GM23338 (cell line): ENCODE results near the gene SLC25A48. TPM values are rescaled to one million over a fixed set of nuclear protein-coding genes. Genes with fewer than 3 reads are reported as not detected.

Experiments used
- ATAC-seq: fragments of 200-7000 bp; cut with Tn5 transposase; 3 replicates; pipeline ENCODE4 v1.9.1; 2020
- DNase-seq: peaks from one replicate; pipeline ENCODE4 v3.0.0-alpha.2; 2015; ENCODE audit warnings: low spot score
- H2AFZ ChIP-seq: fragments of 200-600 bp; sonication (generic); 2 replicates; pipeline ENCODE4 v1.8.0; 2016; ENCODE audit warnings: antibody characterized with exemption, mild to moderate bottlenecking, moderate library complexity
- H3F3A ChIP-seq: fragments of 200-600 bp; sonication (generic); replicated peaks from 2 replicates; pipeline ENCODE4 v1.8.0; 2017; ENCODE audit warnings: antibody characterized with exemption, mixed run types, low read depth
- H3K27ac ChIP-seq: fragments of 200-600 bp; sonication (generic); 2 replicates; pipeline ENCODE4 v1.6.1; 2016; ENCODE audit warnings: low read depth
- H3K27me3 ChIP-seq: fragments of 200-600 bp; sonication (generic); 2 replicates; pipeline ENCODE4 v1.8.0; 2016; ENCODE audit warnings: mild to moderate bottlenecking, mixed run types, moderate library complexity; ENCODE audit not compliant: insufficient read depth
- H3K36me3 ChIP-seq: fragments of 200-600 bp; sonication (generic); 2 replicates; pipeline ENCODE4 v1.8.0; 2016; ENCODE audit warnings: mild to moderate bottlenecking; ENCODE audit not compliant: insufficient read depth
- H3K4me1 ChIP-seq: fragments of 200-600 bp; sonication (generic); 2 replicates; pipeline ENCODE4 v1.8.0; 2016; ENCODE audit warnings: mild to moderate bottlenecking, moderate library complexity; ENCODE audit not compliant: insufficient read depth
- H3K4me2 ChIP-seq: fragments of 200-600 bp; sonication (generic); 2 replicates; pipeline ENCODE4 v1.7.1; 2017; ENCODE audit warnings: mixed run types
- H3K4me3 ChIP-seq: fragments of 200-600 bp; sonication (generic); 2 replicates; pipeline ENCODE4 v1.6.1; 2016; ENCODE audit warnings: mixed run types
- H3K79me2 ChIP-seq: fragments of 200-600 bp; sonication (generic); replicated peaks from 2 replicates; pipeline ENCODE4 v1.8.0; 2017; ENCODE audit warnings: mild to moderate bottlenecking; ENCODE audit not compliant: insufficient read depth
- H3K9me2 ChIP-seq: fragments of 200-600 bp; sonication (generic); 2 replicates; pipeline ENCODE4 v1.8.0; 2017; ENCODE audit not compliant: insufficient read depth
- H4K20me1 ChIP-seq: fragments of 200-600 bp; sonication (generic); replicated peaks from 2 replicates; pipeline ENCODE4 v1.8.0; 2017; ENCODE audit warnings: mild to moderate bottlenecking; ENCODE audit not compliant: insufficient read depth
- H3K27ac Mint-ChIP-seq: 2 replicates; pipeline ENCODE4 v1.8.0; 2020; ENCODE audit warnings: inconsistent platforms, mild to moderate bottlenecking, moderate library complexity, mixed read lengths
- H3K27me3 Mint-ChIP-seq: 3 replicates; pipeline ENCODE4 v1.8.0; 2022; ENCODE audit warnings: low read depth, mild to moderate bottlenecking, moderate library complexity, mixed read lengths, inconsistent platforms; ENCODE audit not compliant: insufficient read depth, poor library complexity
- H3K36me3 Mint-ChIP-seq: 3 replicates; pipeline ENCODE4 v1.8.0; 2021; ENCODE audit warnings: low read depth, mild to moderate bottlenecking, inconsistent platforms, moderate library complexity, mixed read lengths
- H3K4me1 Mint-ChIP-seq: 3 replicates; pipeline ENCODE4 v1.8.0; 2020; ENCODE audit warnings: mild to moderate bottlenecking, inconsistent platforms, mixed read lengths
- H3K4me3 Mint-ChIP-seq: 3 replicates; pipeline ENCODE4 v1.8.0; 2021; ENCODE audit warnings: moderate library complexity, mild to moderate bottlenecking, inconsistent platforms, mixed read lengths
- H3K9me3 Mint-ChIP-seq: 3 replicates; pipeline ENCODE4 v1.8.0; 2020; ENCODE audit warnings: moderate library complexity, mild to moderate bottlenecking, inconsistent platforms, mixed read lengths
- CREB1 ChIP-seq: fragments of 250-450 bp; sonication (Bioruptor Pico); IDR thresholded peaks from 2 replicates; pipeline ENCODE4 v1.5.0; 2020; ENCODE audit warnings: low read depth, mild to moderate bottlenecking, moderate library complexity
- EZH2phosphoT487 ChIP-seq: fragments of 200-600 bp; sonication (generic); IDR thresholded peaks from one replicate; pipeline ENCODE4 v1.8.1; 2018; ENCODE audit warnings: antibody characterized with exemption; ENCODE audit not compliant: unreplicated experiment
- POLR2AphosphoS5 ChIP-seq: IDR thresholded peaks from 2 replicates; pipeline ENCODE4 v1.6.1; 2016; ENCODE audit warnings: antibody characterized with exemption, low read depth
- ZNF114 ChIP-seq: fragments of 250-450 bp; sonication (Bioruptor Pico); IDR thresholded peaks from 2 replicates; pipeline ENCODE4 v1.5.0; 2020; ENCODE audit warnings: mild to moderate bottlenecking, moderate library complexity
- ZNF331 ChIP-seq: fragments of 250-450 bp; sonication (Bioruptor Pico); IDR thresholded peaks from 2 replicates; pipeline ENCODE4 v1.5.0; 2020; ENCODE audit warnings: low read depth, mild to moderate bottlenecking, moderate library complexity
- polyA plus RNA-seq: library from polyadenylated mRNA; unstranded; fragments of >200 nt; fragmentation: Nextera tagmentation; extraction: Ambion mirVana; gene quantifications from 2 replicates; pipeline ENCODE4 v1.2.1, GENCODE V29; 2016
- total RNA-seq: library from RNA; depleted of rRNA; stranded (reverse); fragments of >200 nt; shearing (Covaris generic); gene quantifications from 2 replicates; pipeline ENCODE4 v1.2.3, GENCODE V29; 2014
- TF ChIP-seq, protein P1 (sequence below), 2 experiments: fragments of 200-600 bp in 1 of 2; sonication (generic) in 1 of 2; conservative IDR thresholded peaks; 2 replicates each; pipeline versions ENCODE4 v1.5.1 to v1.6.1; 2016 to 2017; ENCODE audit warnings: antibody characterized with exemption in 2 of 2, low read depth in 2 of 2, mild to moderate bottlenecking in 2 of 2, moderate library complexity in 1 of 2
- TF ChIP-seq, protein P2 (sequence below): IDR thresholded peaks from one replicate; pipeline ENCODE4 v1.6.1; 2018; ENCODE audit warnings: antibody characterized with exemption; ENCODE audit not compliant: unreplicated experiment
- TF ChIP-seq, protein P3 (sequence below): IDR thresholded peaks from 2 replicates; pipeline ENCODE4 v1.6.1; 2016; ENCODE audit warnings: antibody characterized with exemption
- TF ChIP-seq, protein P4 (sequence below): fragments of 250-450 bp; sonication (Bioruptor Pico); IDR thresholded peaks from 2 replicates; pipeline ENCODE4 v1.5.0; 2020; ENCODE audit warnings: mild to moderate bottlenecking, moderate library complexity

Gene SLC25A48
- total and polyA plus RNA-seq, 2 experiments from 2014 or later, result 1.1 to 1.5 TPM

DNA sequence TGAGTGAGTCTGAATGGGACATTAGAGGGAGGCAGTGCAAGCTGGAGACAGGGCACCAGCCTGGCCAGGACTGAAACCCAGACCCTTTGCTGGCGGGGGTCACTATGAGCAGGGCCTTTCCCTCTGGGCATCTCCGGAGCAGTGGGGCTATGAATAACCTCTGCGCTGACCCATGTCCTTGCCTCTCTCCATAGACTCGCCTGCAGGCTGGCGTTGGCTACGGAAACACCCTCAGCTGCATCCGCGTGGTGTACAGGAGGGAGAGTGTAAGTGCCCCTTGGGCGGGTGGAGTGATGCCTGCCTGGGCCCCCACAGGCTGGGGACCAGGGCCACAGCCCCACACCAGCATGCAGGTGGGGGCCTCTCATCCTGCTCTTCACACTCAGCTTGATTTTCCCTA lies 15.8 kb downstream of the SLC25A48 start:
- DNase-seq (no peak), ATAC-seq (no peak)
- Histone ChIP-seq H3K4me2 (no peak overlapping the region), H2AFZ (no peak overlapping the region), H3K27ac (no peak overlapping the region), H3K9me2 (peaks cover 5% of the 10 kb centered on the region; the same call in 1 of the 2 replicates), H3F3A (no peaks in the 10 kb centered on the region), H3K79me2 (no peaks in the 10 kb centered on the region), H3K27me3 (no peaks in the 10 kb centered on the region), H3K4me3 (no peak overlapping the region), H4K20me1 (no peaks in the 10 kb centered on the region), H3K4me1 (no peaks in the 10 kb centered on the region), H3K36me3 (no peaks in the 10 kb centered on the region)
- Mint-ChIP-seq H3K27ac (no peak overlapping the region), H3K4me3 (no peak overlapping the region), H3K4me1 (no peaks in the 10 kb centered on the region; the same call in 2 of the 3 replicates), H3K27me3 (peaks cover 4% of the 10 kb centered on the region), H3K36me3 (no peaks in the 10 kb centered on the region; the same call in 2 of the 3 replicates), H3K9me3 (no peaks in the 10 kb centered on the region)
- TF ChIP-seq, protein P1, sequence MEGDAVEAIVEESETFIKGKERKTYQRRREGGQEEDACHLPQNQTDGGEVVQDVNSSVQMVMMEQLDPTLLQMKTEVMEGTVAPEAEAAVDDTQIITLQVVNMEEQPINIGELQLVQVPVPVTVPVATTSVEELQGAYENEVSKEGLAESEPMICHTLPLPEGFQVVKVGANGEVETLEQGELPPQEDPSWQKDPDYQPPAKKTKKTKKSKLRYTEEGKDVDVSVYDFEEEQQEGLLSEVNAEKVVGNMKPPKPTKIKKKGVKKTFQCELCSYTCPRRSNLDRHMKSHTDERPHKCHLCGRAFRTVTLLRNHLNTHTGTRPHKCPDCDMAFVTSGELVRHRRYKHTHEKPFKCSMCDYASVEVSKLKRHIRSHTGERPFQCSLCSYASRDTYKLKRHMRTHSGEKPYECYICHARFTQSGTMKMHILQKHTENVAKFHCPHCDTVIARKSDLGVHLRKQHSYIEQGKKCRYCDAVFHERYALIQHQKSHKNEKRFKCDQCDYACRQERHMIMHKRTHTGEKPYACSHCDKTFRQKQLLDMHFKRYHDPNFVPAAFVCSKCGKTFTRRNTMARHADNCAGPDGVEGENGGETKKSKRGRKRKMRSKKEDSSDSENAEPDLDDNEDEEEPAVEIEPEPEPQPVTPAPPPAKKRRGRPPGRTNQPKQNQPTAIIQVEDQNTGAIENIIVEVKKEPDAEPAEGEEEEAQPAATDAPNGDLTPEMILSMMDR (conservative IDR thresholded peaks at IDR 0.05; ENCODE audit: low read depth in 2 of 2), result no peak
- TF ChIP-seq CREB1 (CRISPR knock-in tag) (no peak), POLR2AphosphoS5 (no peak), ZNF331 (CRISPR knock-in tag) (no peak), ZNF114 (CRISPR knock-in tag) (no peak), EZH2phosphoT487 (no peak)
- TF ChIP-seq, protein P2, sequence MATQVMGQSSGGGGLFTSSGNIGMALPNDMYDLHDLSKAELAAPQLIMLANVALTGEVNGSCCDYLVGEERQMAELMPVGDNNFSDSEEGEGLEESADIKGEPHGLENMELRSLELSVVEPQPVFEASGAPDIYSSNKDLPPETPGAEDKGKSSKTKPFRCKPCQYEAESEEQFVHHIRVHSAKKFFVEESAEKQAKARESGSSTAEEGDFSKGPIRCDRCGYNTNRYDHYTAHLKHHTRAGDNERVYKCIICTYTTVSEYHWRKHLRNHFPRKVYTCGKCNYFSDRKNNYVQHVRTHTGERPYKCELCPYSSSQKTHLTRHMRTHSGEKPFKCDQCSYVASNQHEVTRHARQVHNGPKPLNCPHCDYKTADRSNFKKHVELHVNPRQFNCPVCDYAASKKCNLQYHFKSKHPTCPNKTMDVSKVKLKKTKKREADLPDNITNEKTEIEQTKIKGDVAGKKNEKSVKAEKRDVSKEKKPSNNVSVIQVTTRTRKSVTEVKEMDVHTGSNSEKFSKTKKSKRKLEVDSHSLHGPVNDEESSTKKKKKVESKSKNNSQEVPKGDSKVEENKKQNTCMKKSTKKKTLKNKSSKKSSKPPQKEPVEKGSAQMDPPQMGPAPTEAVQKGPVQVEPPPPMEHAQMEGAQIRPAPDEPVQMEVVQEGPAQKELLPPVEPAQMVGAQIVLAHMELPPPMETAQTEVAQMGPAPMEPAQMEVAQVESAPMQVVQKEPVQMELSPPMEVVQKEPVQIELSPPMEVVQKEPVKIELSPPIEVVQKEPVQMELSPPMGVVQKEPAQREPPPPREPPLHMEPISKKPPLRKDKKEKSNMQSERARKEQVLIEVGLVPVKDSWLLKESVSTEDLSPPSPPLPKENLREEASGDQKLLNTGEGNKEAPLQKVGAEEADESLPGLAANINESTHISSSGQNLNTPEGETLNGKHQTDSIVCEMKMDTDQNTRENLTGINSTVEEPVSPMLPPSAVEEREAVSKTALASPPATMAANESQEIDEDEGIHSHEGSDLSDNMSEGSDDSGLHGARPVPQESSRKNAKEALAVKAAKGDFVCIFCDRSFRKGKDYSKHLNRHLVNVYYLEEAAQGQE, result no peak
- TF ChIP-seq, protein P3, sequence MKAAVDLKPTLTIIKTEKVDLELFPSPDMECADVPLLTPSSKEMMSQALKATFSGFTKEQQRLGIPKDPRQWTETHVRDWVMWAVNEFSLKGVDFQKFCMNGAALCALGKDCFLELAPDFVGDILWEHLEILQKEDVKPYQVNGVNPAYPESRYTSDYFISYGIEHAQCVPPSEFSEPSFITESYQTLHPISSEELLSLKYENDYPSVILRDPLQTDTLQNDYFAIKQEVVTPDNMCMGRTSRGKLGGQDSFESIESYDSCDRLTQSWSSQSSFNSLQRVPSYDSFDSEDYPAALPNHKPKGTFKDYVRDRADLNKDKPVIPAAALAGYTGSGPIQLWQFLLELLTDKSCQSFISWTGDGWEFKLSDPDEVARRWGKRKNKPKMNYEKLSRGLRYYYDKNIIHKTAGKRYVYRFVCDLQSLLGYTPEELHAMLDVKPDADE, result no peak
- TF ChIP-seq, protein P4, sequence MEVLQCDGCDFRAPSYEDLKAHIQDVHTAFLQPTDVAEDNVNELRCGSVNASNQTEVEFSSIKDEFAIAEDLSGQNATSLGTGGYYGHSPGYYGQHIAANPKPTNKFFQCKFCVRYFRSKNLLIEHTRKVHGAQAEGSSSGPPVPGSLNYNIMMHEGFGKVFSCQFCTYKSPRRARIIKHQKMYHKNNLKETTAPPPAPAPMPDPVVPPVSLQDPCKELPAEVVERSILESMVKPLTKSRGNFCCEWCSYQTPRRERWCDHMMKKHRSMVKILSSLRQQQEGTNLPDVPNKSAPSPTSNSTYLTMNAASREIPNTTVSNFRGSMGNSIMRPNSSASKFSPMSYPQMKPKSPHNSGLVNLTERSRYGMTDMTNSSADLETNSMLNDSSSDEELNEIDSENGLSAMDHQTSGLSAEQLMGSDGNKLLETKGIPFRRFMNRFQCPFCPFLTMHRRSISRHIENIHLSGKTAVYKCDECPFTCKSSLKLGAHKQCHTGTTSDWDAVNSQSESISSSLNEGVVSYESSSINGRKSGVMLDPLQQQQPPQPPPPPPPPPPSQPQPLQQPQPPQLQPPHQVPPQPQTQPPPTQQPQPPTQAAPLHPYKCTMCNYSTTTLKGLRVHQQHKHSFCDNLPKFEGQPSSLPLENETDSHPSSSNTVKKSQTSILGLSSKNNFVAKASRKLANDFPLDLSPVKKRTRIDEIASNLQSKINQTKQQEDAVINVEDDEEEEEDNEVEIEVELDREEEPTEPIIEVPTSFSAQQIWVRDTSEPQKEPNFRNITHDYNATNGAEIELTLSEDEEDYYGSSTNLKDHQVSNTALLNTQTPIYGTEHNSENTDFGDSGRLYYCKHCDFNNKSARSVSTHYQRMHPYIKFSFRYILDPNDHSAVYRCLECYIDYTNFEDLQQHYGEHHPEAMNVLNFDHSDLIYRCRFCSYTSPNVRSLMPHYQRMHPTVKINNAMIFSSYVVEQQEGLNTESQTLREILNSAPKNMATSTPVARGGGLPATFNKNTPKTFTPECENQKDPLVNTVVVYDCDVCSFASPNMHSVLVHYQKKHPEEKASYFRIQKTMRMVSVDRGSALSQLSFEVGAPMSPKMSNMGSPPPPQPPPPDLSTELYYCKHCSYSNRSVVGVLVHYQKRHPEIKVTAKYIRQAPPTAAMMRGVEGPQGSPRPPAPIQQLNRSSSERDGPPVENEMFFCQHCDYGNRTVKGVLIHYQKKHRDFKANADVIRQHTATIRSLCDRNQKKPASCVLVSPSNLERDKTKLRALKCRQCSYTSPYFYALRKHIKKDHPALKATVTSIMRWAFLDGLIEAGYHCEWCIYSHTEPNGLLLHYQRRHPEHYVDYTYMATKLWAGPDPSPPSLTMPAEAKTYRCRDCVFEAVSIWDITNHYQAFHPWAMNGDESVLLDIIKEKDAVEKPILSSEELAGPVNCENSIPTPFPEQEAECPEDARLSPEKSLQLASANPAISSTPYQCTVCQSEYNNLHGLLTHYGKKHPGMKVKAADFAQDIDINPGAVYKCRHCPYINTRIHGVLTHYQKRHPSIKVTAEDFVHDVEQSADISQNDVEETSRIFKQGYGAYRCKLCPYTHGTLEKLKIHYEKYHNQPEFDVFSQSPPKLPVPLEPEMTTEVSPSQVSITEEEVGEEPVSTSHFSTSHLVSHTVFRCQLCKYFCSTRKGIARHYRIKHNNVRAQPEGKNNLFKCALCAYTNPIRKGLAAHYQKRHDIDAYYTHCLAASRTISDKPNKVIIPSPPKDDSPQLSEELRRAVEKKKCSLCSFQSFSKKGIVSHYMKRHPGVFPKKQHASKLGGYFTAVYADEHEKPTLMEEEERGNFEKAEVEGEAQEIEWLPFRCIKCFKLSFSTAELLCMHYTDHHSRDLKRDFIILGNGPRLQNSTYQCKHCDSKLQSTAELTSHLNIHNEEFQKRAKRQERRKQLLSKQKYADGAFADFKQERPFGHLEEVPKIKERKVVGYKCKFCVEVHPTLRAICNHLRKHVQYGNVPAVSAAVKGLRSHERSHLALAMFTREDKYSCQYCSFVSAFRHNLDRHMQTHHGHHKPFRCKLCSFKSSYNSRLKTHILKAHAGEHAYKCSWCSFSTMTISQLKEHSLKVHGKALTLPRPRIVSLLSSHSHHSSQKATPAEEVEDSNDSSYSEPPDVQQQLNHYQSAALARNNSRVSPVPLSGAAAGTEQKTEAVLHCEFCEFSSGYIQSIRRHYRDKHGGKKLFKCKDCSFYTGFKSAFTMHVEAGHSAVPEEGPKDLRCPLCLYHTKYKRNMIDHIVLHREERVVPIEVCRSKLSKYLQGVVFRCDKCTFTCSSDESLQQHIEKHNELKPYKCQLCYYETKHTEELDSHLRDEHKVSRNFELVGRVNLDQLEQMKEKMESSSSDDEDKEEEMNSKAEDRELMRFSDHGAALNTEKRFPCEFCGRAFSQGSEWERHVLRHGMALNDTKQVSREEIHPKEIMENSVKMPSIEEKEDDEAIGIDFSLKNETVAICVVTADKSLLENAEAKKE (CRISPR knock-in tag), result no peak
